PC-9 (cell line): ENCODE results near the gene PROK1.
A peak's percentile ranks its signal among the peaks of the same experiment; 100 is the strongest.

Source experiments
- EZH2 ChIP-seq: fragments of 200-600 bp; sonication (generic); IDR thresholded peaks from 2 replicates; pipeline ENCODE4 v1.8.0; 2017; ENCODE audit warnings: antibody characterized with exemption, low read depth
- TF ChIP-seq, protein P1 (sequence below): fragments of 200-600 bp; sonication (generic); conservative IDR thresholded peaks from 2 replicates; pipeline ENCODE4 v1.6.1; 2017; ENCODE audit warnings: mixed run types, antibody characterized with exemption, mild to moderate bottlenecking, moderate library complexity

DNA sequence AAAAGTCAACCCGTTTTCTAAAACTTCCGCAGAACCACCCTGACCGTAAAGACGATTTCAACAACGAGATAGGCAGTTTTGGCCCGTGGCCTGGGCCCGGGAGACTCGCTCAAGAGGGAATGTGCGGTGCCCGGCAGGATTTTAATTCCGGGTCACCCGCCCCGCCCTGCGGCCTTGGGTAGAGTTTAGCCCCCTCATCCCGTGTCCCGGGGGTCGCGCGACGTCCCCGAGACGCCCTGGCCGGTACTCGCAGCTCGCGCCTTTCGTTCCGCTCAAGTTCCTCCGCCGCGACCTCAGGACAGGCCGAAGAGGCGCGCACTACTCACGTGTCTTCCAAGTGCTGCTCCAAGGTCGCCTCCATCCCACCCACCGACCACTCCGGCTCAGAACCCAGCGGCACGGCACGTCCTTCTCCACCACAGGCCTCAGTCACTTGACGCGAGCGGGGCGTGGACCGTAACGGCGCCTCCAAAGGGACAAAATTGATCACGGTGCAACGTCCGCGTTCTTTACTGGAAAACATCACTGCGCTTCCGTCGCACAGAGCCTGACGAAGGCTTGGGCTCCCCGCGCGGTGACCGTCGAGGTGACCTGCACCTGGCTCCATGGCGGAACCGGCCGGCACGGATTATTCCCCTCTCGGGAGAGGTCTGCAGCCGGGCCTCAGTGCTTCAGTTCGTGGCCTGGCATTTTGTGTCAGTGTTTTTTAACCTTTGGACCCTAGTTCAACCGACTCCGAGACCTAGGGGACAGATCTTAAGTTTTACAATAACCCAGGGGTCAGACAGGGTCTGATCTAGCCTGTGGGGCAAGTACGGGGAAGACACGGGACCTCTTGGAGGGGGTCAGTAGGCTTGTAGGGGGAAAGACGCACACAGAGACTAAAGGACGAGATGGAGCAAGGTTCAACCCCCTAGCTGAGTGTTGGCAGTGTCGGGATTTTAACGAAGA is 43.4 kb upstream of the PROK1 start, which contains the start of gene LAMTOR5:
- TF ChIP-seq, protein P1, sequence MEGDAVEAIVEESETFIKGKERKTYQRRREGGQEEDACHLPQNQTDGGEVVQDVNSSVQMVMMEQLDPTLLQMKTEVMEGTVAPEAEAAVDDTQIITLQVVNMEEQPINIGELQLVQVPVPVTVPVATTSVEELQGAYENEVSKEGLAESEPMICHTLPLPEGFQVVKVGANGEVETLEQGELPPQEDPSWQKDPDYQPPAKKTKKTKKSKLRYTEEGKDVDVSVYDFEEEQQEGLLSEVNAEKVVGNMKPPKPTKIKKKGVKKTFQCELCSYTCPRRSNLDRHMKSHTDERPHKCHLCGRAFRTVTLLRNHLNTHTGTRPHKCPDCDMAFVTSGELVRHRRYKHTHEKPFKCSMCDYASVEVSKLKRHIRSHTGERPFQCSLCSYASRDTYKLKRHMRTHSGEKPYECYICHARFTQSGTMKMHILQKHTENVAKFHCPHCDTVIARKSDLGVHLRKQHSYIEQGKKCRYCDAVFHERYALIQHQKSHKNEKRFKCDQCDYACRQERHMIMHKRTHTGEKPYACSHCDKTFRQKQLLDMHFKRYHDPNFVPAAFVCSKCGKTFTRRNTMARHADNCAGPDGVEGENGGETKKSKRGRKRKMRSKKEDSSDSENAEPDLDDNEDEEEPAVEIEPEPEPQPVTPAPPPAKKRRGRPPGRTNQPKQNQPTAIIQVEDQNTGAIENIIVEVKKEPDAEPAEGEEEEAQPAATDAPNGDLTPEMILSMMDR = peak; percentile 40; the same call in 1 of the 2 replicates
- no peak for TF ChIP-seq EZH2
